IPS DF 4.7 (cell line): ENCODE data around the gene TNFRSF8.
"Not testable (repeated sequence)": the region's sequence is repeated elsewhere in the genome, so short reads cannot be mapped to it uniquely, and the experiment has no call there.

ENCODE experiments used
- DNase-seq: peaks from one replicate; pipeline ENCODE4 v3.0.0-alpha.2; 2013; ENCODE audit warnings: low spot score; ENCODE audit errors: extremely low read depth

Gene TNFRSF8

DNA sequence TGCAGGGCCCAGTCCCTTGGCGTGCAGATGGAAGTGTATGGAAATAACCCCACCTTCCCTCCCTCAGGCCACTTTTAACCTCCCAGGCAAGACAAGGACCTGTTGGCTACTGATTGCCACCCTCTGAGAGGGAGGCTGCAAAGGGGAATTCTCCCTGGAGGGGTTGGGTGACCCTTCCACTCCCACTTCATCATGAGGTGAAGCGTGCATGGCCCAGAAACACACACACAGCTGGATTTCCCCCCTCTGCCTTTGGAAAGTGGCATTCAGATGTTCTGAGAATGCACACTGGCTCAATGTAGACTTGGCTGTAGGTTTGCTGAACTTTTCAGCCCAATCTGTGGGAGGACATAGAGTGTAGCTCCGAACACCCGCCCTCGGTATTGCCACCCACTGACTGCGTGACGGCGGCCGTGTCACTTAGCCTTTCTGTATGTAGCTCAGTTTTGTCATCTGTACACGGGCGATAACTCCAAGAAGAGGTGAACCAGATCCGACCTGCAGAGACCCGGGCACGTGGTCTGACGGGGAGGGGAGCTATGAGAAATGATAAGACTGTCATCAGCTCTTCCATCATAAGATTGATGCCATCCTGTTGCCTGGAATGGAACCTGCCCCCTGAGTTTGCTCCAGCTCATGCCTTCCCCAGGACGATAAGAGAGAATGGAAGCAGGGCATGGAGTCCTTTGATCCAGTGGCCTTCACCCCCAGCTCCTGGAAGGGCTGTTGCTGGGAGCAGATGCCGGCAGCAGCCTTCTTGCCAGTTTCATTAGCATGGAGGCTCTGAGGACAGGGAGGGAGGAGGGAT, 24.5 kb upstream of the TNFRSF8 start:
- DNase-seq, result no peak

DNA sequence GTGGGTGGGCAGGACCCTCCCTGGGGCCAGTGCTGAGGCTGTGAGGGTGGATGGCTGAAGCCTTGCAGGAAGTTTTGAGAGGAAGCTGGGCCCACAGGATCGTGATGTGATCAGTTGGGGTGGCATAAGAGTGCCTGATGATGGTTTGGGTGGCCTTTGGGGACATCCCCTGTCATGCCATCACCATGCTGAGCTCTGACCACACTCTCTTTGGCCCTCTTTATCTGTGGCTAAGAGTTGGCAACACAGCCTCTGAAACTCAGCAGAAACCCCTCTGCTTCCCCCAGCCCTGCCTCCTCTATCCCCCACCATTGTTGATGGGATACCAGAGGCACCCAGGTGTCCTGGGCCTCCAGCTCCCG, 24.0 kb upstream of the TNFRSF8 start:
- DNase-seq, result no peak

DNA sequence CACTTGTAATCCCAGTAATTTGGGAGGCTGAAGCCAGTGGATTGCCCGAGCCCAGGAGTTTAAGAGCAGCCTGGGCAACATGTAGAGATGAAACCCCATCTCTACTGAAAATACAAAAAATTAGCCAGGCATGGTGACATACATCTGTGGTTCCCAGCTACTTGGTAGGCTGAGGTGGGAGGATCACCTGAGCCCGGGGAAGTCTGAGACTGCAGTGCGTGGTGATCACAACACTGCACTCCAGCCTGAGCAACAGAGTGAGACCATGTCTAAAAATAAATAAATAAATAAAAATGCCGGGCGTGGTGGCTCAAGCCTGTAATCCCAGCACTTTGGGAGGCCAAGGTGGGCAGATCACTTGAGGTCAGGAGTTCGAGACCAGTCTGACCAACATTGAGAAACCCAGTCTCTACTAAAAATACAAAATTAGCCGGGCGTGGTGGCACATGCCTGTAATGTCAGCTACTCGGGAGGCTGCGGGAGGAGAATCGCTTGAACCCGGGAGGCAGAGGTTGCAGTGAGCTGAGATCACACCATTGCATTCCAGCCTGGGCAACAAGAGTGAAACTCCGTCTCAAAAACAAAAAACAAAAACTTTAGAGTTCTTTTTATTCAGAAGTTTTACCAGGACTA, 23.2 kb upstream of the TNFRSF8 start:
- DNase-seq, result not testable (repeated sequence)

DNA sequence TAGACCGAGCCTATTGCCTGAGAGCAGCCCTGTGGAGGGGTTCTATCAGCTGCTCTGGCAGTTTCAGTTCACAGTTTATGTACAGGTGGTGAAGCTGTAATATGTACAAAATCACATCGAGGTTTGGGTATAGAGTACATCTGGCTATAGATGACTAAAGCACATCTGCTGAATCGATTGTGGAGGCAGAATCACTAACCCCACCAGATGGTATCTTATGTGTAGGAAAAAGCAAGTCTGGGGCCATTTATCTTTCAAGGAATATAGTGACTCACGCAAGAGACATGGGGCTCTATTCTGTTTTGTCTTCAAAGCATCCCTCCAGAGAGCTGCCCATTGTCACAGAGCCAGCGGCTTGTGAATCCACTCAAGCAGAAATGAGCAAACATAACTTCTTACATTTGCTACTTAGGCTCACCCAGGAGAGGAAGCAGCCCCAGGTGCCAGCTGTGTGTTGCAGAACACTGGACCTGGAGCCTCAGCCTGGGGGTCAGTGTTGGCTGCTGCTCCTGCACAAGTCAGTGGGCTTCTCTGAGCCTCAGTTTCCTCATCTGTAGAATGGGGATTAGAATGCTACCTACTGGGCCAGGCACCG, 22.5 kb upstream of the TNFRSF8 start:
- DNase-seq, result no peak

DNA sequence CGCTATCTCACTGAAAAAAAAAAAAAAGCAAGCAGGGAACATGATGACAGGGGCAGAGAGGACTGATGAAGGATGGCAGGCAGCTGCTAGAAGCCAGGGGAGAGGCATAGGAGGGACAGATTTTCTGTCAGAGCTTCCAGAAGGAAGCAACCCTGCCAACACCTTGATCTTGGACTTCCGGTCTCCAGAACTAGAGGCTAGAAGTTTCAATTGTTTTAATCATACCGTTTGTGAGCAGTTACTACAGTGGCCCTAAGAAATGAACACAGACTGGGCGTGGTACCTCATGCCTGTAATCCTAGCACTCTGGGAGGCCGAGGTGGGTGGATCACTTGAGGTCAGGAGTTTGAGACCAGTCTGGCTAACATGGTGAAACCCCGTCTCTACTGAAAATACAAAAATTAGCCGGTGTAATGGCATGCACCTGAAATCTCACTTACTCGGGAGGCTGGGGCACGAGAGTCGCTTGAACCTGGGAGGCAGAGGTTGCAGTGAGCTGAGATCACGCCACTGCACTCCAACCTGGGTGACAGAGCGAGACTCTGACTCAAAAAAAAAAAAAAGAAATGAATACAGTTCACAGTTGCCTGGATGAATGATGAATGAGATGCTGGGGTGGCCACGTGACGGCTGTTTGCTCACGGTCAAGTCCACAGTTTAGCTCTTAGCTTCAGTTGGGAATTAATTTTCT, 18.8 kb upstream of the TNFRSF8 start:
- DNase-seq, result not testable (repeated sequence)

DNA sequence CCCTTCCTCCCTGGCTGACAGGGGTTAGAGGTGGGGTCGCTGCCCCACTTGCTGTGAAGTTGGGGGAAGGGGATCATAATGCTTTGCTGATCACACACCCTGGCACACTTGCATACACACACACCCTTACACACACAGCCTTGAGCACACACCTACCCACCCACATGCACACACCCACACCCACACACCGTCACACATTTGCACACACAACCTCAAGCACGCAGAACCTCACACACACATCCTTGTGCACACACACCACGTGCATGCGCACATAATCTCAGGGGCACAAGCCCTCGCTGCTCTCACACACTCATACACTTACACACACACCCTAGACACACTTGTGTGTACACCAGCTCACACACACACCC, 16.4 kb upstream of the TNFRSF8 start:
- DNase-seq, result no peak

DNA sequence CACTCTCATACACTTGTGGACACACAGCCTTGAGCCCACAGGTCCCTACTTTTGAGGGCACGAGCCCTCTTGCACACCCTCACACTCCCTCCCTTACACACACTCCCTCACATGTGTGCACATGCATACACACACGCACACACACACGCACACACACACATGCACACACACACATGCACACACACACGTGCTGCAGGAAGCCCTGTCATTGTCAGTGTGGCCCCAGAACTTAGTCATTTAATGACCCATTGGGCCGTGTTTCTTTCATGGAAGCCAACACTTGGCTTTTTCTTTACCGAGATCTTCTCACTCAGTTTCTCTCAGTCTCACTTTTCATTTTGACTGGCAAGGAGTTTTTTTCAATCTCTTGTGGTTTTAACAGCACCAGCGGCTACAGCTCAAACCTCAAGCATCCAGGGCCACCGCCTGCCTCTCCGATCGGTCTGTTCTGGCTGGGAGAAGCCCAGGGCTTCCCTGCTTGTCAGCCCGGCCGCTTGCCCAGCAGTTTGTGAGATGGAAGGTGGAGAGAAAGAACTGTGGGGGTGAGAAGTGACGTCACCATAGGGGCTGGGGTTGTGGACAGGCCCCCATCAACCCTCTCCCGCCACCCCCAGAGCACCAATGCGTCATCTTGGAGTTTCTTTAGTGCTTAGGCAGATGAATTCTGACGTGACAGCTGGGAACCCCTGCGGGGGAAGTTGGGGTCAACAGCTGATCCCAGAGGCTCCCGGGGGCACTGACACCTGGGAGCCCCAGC, 15.8 kb upstream of the TNFRSF8 start:
- DNase-seq, result no peak

DNA sequence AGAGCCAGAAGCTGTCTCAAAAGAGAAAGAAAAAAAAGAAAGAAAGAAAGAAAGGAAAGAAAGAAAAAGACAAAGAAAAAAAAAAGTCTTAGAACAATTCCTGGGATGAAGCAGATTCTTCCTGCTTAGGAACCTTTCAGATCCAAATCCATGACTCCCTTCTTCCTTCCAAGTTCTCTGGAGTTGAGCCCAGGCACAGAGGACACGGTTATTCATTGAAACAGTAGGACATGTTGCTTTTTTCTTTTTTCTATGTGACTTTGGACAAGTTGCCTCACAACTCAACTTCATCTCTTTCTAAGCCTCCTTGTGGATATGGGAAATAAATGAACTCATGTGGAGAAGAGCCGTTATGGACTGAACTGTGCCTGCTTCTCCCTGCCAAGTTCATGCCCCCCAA, 14.7 kb upstream of the TNFRSF8 start:
- no peak for DNase-seq

DNA sequence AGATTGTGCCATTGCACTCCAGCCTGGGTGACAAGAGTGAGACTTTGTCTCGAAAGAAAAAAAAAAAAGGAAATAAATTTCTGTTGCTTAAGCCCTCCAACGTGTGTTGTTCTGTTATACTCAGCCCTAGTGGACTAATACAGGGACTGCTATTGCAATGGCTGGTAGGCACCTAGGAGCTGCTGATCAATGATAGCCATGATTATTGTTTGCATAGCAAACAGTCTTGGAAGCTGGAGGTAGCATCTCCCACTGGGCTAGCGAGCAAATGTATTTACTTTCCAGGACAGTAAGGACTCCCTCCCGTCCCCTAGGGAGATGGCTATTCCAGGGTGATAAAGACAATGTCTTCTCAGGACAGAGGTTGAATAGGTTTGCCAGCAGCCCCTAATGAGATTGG, 13.5 kb upstream of the TNFRSF8 start:
- no peak for DNase-seq

DNA sequence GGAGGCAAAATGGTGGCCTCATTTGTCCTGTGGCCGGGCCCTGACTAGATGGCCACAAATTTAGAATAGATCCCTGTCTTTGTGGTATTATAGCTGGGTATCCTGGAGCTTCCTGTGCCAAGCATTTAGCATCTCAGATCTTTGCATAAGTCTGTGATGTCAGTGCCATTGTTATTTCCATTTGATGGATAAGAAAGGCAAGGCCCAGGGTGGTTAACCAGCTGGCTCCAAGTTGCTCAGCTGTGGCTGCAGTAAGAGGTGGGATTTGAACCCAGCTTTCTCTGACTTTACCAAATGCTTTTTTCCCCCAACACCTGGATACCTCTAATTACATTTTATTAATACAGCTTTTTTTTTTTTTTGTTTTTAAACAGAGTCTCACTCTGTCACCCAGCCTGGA, 11.7 kb upstream of the TNFRSF8 start:
- no peak for DNase-seq

DNA sequence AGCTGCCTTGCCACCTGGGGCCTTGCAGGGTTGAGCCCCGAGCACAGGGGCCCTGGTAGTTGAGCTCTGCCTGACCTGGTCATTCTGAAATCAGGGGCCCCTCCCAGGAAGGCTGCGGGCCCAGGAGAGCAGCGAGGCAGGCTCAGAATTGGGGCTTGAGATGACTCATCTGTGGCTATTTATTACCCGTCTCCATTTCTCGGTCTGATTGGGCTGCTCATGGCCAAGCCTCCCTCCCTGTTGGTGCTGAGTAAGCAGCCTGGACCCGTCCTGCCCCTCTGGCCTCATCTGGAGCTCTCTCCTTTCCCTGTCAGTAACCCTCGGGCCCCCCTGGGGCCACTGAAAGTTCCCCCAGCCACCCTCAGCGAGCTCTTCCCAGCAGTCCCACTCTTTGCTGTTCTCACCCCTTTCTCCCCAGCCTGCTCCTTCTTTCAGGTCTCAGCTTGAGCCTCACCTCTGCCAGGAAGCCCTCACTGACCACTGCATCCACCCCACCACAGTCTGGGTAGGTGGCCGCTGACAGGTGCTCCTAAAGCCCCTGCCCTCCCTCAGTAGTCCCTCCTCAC, 11.0 kb upstream of the TNFRSF8 start:
- no peak for DNase-seq

DNA sequence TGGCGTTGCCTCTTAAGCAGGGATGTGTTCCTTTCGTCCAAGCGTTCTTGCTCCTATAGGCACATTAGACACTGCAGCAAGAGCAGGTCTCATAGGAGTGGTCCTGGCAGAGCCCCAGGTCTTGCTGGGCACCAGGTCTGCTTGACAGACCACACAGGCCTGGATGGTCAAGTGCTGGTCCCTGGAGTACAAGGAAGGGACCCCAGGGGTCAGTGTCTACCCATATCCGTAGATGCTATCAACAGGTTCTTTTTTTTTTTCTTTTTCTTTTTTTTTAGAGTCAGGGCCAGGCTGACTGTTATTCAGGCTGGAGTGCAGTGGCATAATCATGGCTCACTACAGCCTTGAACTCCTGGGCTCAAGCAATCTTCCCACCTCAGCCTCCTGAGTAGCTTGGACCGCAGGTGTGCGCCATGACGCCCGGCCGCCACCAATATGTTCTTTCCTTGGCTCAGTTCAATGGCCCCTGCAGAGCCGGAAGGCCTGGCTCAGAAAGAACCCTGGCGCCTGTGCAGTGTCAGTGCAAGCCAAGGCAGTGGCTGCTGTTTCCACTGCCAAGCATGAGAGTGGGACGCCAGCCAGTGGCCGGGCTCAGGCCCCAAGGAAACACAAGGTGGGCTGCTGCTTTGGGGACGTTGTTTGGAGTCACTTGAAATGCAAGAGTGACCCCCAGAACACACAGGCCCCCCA, 10.0 kb upstream of the TNFRSF8 start:
- DNase-seq, result no peak

DNA sequence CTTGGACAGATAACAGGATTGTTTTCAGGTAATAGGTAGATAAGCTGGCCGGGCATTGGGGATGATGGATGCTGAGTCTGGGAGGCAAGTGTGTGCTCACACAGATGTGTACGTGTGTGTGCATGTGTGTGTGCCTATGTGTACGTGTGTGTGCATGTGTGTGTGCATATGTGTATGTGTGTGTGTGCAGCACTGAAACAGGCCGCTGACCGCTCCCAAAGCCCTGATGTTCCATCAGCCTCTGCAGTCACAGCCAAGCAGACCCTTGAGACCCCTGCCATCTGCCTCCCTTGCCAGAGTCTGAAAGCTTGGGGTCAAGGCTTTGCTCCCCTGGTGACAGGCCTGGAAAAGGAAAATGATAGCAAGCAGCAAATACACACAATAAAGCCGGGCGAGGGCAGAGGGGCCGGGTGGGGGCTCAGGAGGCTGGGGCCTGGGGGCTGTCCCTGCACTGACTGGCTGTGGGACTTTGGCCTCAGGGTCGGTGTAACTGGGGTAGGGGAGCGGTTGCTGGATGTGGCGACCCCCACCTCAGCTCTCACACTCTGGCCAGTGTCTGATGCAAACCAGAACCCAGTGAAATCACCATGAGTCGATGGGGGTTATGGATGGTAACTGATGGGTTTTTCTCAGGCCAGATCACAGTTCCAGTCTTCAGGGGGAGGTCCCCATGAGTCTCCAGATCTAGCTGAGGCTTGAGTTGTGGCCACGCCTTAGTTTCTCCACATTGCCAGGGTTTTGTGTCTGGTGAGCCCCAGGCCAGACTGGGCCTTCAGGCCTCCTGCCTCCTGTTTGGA, 9.2 kb upstream of the TNFRSF8 start:
- no peak for DNase-seq

DNA sequence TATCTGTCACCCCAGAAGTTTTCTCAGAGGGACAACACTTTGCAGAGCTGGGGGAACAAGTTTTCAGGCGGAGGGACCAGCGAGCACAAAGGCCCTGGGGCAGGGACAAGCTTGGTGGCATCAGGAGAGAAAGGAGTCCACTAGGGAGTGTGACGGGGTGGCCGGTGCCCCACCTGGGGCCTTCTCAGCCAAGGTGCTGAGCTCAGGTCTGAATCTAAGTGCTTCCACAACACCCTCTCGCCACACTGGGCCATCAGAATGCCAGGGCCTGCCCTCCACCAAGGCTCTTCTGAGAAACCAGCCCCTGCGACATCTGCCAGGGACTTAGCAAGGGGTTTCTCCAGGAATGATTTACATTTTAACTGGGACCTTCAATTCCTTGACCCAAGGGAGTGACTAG, 7.8 kb upstream of the TNFRSF8 start:
- DNase-seq, result no peak

DNA sequence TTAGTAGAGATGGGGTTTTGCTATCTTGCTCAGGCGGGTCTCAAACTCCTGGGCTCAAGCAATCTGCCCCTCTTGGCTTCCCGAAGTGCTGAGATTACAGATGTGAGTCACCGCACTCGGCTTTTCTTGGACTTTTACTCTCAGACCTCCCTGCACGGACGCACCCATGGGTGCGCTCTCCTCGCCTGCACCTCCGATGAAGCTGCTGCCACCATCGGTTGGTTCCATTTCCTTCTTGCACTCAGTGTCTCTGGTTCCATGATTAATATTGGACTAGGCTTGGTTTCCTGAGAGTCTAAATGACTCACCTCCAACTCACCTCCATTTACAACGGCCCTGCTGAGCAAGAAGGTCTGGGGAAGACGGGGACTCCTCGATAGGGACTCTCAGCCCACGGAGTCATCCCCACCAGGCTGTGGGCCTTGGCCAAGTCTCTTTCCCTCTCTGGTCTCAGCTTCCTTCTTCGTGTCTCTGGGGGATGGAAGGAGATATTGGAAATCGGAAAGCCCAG, 6.7 kb upstream of the TNFRSF8 start:
- DNase-seq, result no peak

DNA sequence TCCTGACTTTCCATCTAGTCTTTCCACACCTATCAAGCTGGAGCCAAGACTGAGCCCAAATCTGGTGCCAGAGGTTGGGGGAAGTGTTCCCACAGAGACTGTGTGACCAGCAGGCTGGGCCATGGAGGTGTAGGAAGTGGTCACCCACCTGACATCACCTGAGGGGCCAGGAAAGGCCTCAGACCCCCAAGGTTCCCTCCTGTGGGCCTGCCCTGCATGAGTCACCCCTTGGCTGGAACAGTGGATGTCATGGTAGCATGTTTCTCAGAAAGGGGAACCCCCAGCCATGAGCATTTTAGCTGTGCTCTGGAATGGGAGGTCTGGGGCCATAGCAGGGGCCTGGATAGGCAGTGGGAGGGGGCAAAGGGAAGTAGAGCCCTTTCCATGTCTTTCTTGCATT, 5.7 kb upstream of the TNFRSF8 start:
- no peak for DNase-seq

DNA sequence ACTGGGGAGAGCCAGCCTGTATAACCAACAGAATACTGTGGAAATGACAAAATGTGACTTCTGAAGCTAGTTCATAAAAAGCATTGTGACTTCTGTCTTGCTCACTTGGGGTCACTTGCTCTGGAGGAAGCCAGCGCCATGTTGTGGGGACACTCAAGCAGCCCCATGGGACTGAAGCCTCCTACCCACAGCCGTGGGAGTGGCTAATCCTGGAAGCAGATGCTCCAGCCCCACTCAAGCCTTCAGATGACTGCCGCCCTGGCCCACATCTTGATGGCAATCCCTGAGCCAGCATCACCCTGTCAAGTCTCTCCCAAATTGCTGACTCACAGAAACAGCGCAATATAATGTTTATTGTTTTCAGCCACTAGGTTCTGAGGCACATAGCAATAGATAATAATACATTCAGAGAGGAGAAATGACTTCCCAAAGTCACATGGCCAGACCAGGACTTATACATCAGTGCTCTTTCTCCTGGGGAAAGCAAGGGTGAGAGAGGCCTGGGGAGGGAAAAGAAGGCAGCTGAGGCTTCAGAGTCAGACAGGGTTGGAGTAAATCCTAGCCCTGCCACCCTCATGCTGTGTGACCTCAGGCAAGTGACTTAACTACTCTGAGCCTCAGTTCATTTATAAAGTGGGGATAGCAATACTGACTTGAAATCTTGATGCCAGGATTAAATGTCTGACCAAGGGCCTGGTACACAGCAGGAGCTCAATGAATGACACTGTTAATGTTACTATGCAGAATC, 5.0 kb upstream of the TNFRSF8 start:
- no peak for DNase-seq

DNA sequence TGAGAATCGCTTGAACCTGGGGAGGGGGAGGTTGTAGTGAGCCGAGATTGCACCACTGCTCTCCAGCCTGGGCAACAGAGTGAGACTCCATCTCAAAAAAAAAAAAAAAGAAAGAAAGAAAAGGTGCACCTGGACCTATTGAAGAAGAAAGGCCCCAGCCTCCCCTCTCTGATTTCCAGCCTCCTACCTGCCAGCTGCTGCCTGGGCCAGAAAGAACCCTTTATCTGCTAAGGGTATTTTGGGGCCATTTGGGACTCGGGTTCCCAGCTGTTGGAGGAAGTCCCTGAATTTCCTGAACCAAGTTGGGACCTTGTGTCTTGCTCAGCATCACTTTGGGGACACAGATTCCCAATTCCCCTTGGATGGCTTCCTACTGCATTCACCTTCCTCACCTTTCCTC, 3.9 kb upstream of the TNFRSF8 start:
- DNase-seq, result no peak
